HepG2 (cell line): Measurements from ENCODE around the gene CRLF1. TPM values are rescaled to one million over a fixed set of nuclear protein-coding genes. Genes with fewer than 3 reads are reported as not detected.

ENCODE experiments used
- ARID2 ChIP-seq: sonication (generic); formaldehyde crosslinking; IDR thresholded peaks from 2 replicates; pipeline ENCODE4 v1.8.1; 2022; ENCODE audit warnings: mild to moderate bottlenecking, missing genetic modification reagents, borderline replicate concordance
- HOXA7 ChIP-seq: sonication (generic); formaldehyde crosslinking; IDR thresholded peaks from 2 replicates; pipeline ENCODE4 v1.8.1; 2022; ENCODE audit warnings: mild to moderate bottlenecking, missing genetic modification reagents, moderate library complexity
- KAT7 ChIP-seq: IDR thresholded peaks from 2 replicates; pipeline ENCODE4 v1.6.1; 2018; ENCODE audit warnings: borderline replicate concordance, missing compliant biosample characterization
- NFYB ChIP-seq: sonication (generic); formaldehyde crosslinking; IDR thresholded peaks from 2 replicates; pipeline ENCODE4 v1.4.0; 2020; ENCODE audit warnings: missing genetic modification reagents
- NR2F2 ChIP-seq: IDR thresholded peaks from 2 replicates; pipeline ENCODE4 v1.6.1; 2012; ENCODE audit warnings: low read depth, inconsistent platforms, borderline replicate concordance
- TCF7 ChIP-seq: sonication (generic); IDR thresholded peaks from 2 replicates; pipeline ENCODE4 v1.6.1; 2016; ENCODE audit warnings: antibody characterized with exemption, low read depth
- ZFP36 ChIP-seq: fragments of 150-350 bp; IDR thresholded peaks from 2 replicates; pipeline ENCODE4 v1.6.1; 2018; ENCODE audit warnings: borderline replicate concordance, low read length, low read depth; ENCODE audit not compliant: partially characterized antibody
- ZMYM4 ChIP-seq: sonication (generic); formaldehyde crosslinking; IDR thresholded peaks from 2 replicates; pipeline ENCODE4 v1.8.1; 2023; ENCODE audit warnings: mild to moderate bottlenecking, missing genetic modification reagents
- ZNF136 ChIP-seq: sonication (generic); formaldehyde crosslinking; IDR thresholded peaks from 2 replicates; pipeline ENCODE4 v1.8.1; 2022; ENCODE audit warnings: low read depth, mild to moderate bottlenecking, moderate library complexity, missing genetic modification reagents
- ZNF737 ChIP-seq: sonication (generic); formaldehyde crosslinking; IDR thresholded peaks from 2 replicates; pipeline ENCODE4 v1.5.0; 2020; ENCODE audit warnings: missing genetic modification reagents, mild to moderate bottlenecking, borderline replicate concordance
- ZSCAN31 ChIP-seq: sonication (generic); formaldehyde crosslinking; IDR thresholded peaks from 2 replicates; pipeline ENCODE4 v1.5.0; 2020; ENCODE audit warnings: low read depth, mild to moderate bottlenecking, missing genetic modification reagents
- polyA plus RNA-seq, 8 experiments: library from polyadenylated mRNA; depleted of rRNA in 3 of 8; stranded (reverse) in 7 of 8; unstranded in 1 of 8; fragments of >200 nt; fragmentation: Illumina TruSeq in 4 of 8; extraction: Trizol in 4 of 8; gene quantifications; 2 replicates each; pipeline versions ENCODE4 v1.2.1 to v1.2.3, GENCODE V29; 2011 to 2016; ENCODE audit warnings: low read depth in 4 of 8, missing spikeins in 1 of 8, mixed read lengths in 1 of 8; ENCODE audit not compliant: insufficient read depth in 1 of 8
- total RNA-seq, 5 experiments: library from RNA; depleted of rRNA; stranded (reverse); fragments of >200 nt; fragmentation: Illumina TruSeq; extraction: Trizol; gene quantifications; 2 replicates each; pipeline ENCODE4 v1.2.3, GENCODE V29; 2016; ENCODE audit warnings: low read depth in 1 of 5
- TF ChIP-seq, protein P1 (sequence below): IDR thresholded peaks from 2 replicates; pipeline ENCODE4 v1.6.1; 2012; ENCODE audit warnings: inconsistent platforms
- TF ChIP-seq, protein P2 (sequence below): sonication (generic); formaldehyde crosslinking; IDR thresholded peaks from 2 replicates; pipeline ENCODE4 v1.8.1; 2023; ENCODE audit warnings: mild to moderate bottlenecking, moderate library complexity, missing genetic modification reagents
- TF ChIP-seq, protein P3 (sequence below): sonication (generic); formaldehyde crosslinking; IDR thresholded peaks from 2 replicates; pipeline ENCODE4 v1.5.0; 2020; ENCODE audit warnings: mild to moderate bottlenecking, missing genetic modification reagents, borderline replicate concordance
- TF ChIP-seq, protein P4 (sequence below): sonication (generic); formaldehyde crosslinking; IDR thresholded peaks from one replicate; pipeline ENCODE4 v1.5.1; 2020; ENCODE audit warnings: mild to moderate bottlenecking, missing genetic modification reagents; ENCODE audit errors: not compliant biosample characterization

Gene CRLF1
- total and polyA plus RNA-seq, 2 of the 13 experiments (the other 11 are each of a cell fraction or from before 2014, with no cell fraction given), result 217 to 296 TPM

DNA sequence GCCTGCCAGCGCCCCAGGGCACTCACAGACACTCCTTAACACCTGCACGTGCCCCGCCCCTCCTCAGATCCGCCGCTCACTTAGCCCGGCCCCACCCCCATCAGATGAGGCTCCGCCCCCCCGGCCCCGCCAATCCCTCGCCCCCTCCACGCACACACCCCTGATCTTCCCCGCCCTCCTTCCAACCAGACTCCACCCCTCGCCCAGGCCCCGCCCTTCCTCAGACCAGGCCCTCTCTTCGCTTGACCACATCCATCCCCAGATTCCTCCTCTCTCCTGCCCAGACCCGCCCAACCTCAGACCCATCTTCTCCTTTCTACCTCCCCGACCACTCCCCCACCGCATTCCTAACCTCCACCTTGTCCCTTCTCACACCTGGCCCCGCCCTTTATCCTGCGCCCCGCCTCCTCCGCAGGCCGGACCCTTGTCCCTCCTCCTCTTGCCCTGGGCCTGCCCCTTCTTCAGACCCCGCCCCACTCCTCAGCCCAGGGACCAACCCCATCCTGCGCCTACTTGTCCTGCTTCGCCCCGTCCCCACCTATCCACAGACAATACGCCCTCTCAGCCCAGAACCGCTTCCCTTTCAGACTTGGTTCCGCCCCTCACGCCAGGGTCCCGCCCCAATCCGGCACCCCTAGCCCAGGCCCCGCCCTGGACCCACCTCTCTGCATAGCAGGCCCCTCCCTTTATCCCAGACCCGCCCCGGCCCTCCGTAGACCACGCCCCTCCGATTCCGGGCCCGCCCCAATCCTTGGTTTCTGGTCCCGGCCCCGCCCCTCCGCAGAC, 29.8 kb upstream of the CRLF1 start (continued):
- TF ChIP-seq, protein P1, sequence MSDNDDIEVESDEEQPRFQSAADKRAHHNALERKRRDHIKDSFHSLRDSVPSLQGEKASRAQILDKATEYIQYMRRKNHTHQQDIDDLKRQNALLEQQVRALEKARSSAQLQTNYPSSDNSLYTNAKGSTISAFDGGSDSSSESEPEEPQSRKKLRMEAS, result 0 out of 2 replicates have a peak, but pooled peaks have one; percentile 46
- TF ChIP-seq KAT7 (no peak), ZSCAN31 (CRISPR knock-in tag) (no peak), ZNF136 (CRISPR knock-in tag) (no peak), ZMYM4 (CRISPR knock-in tag) (no peak), ZNF737 (CRISPR knock-in tag) (no peak), ZFP36 (no peak), ARID2 (CRISPR knock-in tag) (no peak), TCF7 (peak; percentile 40; the same call in 1 of the 2 replicates), NR2F2 (no peak), HOXA7 (no peak), NFYB (CRISPR knock-in tag) (peak; percentile 43; the same call in 1 of the 2 replicates)
- TF ChIP-seq, protein P2, sequence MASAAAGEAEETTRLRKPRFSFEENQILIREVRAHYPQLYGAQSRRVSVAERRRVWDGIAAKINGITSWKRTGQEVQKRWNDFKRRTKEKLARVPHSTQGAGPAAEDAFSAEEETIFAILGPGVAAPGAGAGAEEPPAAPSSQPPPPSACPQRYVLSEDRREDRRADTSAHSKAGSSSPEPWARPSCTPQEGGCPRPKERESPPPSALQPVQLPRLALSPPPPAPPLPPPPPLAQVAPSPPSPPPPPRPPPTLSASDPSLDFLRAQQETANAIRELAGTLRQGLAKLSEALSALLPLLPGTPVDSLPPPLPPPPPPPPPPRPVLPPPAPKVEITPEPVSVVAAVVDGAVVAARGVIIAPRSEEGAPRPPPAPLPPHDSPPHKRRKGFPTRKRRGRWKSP, result 0 out of 2 replicates have a peak, but pooled peaks have one; percentile 2
- TF ChIP-seq, protein P3, sequence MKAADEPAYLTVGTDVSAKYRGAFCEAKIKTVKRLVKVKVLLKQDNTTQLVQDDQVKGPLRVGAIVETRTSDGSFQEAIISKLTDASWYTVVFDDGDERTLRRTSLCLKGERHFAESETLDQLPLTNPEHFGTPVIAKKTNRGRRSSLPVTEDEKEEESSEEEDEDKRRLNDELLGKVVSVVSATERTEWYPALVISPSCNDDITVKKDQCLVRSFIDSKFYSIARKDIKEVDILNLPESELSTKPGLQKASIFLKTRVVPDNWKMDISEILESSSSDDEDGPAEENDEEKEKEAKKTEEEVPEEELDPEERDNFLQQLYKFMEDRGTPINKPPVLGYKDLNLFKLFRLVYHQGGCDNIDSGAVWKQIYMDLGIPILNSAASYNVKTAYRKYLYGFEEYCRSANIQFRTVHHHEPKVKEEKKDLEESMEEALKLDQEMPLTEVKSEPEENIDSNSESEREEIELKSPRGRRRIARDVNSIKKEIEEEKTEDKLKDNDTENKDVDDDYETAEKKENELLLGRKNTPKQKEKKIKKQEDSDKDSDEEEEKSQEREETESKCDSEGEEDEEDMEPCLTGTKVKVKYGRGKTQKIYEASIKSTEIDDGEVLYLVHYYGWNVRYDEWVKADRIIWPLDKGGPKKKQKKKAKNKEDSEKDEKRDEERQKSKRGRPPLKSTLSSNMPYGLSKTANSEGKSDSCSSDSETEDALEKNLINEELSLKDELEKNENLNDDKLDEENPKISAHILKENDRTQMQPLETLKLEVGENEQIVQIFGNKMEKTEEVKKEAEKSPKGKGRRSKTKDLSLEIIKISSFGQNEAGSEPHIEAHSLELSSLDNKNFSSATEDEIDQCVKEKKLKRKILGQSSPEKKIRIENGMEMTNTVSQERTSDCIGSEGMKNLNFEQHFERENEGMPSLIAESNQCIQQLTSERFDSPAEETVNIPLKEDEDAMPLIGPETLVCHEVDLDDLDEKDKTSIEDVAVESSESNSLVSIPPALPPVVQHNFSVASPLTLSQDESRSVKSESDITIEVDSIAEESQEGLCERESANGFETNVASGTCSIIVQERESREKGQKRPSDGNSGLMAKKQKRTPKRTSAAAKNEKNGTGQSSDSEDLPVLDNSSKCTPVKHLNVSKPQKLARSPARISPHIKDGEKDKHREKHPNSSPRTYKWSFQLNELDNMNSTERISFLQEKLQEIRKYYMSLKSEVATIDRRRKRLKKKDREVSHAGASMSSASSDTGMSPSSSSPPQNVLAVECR (CRISPR knock-in tag), result no peak; the same call in 1 of the 2 replicates
- TF ChIP-seq, protein P4, sequence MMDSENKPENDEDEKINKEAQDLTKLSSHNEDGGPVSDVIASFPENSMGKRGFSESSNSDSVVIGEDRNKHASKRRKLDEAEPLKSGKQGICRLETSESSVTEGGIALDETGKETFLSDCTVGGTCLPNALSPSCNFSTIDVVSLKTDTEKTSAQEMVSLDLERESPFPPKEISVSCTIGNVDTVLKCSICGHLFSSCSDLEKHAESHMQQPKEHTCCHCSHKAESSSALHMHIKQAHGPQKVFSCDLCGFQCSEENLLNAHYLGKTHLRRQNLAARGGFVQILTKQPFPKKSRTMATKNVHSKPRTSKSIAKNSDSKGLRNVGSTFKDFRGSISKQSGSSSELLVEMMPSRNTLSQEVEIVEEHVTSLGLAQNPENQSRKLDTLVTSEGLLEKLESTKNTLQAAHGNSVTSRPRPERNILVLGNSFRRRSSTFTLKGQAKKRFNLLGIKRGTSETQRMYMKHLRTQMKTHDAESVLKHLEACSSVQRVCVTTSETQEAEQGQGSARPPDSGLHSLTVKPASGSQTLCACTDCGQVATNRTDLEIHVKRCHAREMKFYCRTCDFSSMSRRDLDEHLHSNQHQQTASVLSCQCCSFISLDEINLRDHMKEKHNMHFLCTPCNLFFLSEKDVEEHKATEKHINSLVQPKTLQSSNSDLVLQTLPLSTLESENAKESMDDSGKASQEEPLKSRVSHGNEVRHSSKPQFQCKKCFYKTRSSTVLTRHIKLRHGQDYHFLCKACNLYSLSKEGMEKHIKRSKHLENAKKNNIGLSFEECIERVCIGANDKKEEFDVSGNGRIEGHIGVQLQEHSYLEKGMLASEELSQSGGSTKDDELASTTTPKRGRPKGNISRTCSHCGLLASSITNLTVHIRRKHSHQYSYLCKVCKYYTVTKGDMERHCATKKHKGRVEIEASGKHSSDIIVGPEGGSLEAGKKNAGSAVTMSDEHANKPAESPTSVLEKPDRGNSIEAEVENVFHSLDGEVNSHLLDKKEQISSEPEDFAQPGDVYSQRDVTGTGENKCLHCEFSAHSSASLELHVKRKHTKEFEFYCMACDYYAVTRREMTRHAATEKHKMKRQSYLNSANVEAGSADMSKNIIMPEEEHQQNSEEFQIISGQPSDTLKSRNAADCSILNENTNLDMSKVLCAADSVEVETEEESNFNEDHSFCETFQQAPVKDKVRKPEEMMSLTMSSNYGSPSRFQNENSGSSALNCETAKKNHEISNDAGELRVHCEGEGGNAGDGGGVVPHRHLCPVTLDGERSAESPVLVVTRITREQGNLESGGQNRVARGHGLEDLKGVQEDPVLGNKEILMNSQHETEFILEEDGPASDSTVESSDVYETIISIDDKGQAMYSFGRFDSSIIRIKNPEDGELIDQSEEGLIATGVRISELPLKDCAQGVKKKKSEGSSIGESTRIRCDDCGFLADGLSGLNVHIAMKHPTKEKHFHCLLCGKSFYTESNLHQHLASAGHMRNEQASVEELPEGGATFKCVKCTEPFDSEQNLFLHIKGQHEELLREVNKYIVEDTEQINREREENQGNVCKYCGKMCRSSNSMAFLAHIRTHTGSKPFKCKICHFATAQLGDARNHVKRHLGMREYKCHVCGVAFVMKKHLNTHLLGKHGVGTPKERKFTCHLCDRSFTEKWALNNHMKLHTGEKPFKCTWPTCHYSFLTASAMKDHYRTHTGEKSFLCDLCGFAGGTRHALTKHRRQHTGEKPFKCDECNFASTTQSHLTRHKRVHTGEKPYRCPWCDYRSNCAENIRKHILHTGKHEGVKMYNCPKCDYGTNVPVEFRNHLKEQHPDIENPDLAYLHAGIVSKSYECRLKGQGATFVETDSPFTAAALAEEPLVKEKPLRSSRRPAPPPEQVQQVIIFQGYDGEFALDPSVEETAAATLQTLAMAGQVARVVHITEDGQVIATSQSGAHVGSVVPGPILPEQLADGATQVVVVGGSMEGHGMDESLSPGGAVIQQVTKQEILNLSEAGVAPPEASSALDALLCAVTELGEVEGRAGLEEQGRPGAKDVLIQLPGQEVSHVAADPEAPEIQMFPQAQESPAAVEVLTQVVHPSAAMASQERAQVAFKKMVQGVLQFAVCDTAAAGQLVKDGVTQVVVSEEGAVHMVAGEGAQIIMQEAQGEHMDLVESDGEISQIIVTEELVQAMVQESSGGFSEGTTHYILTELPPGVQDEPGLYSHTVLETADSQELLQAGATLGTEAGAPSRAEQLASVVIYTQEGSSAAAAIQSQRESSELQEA (CRISPR knock-in tag), result no peak
